ENCODE measurements around the gene CXCL16. TPM values are rescaled to one million over a fixed set of nuclear protein-coding genes. Genes with fewer than 3 reads are reported as not detected.

Gene CXCL16
- total and polyA plus RNA-seq, 10 of the 15 experiments (the other 5 are each of a cell fraction or from before 2014, with no cell fraction given) = 0.15 to 2.2 (median 0.65) TPM

DNA sequence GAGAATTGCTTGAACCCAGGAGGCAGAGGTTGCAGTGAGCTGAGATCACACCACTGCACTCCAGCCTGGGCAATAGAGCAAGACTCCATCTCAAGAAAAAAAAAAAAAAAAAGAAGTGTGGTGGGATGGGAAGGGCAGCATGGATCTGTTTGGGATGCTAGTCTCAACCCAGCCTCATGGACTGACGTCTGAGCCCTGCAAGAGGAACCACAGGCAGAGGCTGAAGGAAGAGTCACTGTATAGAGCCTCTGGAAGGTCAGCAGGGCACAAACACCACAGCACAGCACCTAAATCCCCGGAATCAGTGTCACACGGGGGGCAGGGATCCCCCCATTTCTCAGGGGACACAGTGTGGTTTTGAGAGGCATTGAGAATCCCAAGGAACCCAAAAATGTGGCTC lies 10.9 kb upstream of the CXCL16 start:
- FAIRE-seq (no peak), ATAC-seq (no peak), DNase-seq (ENCODE audit: low read depth, low spot score) (no peak)
- RAD21 ChIA-PET (ENCODE audit: unreplicated experiment) = no interaction called here
- POLR2A ChIA-PET = no interaction called here
- Histone ChIP-seq H3K36me3 (ENCODE audit: control insufficient read depth in 2 of 2, insufficient read depth in 2 of 2, low read length in 1 of 2) (no peaks in the 10 kb centered on the region), H4K20me1 (ENCODE audit: control insufficient read depth, insufficient read depth) (no peaks in the 10 kb centered on the region), H2AFZ (ENCODE audit: control insufficient read depth, low read depth, low read length) (no peak overlapping the region), H3K27ac (ENCODE audit: control insufficient read depth, insufficient read depth) (no peak overlapping the region), H3K4me1 (ENCODE audit: control insufficient read depth, insufficient read depth, low read length) (peaks cover 4% of the 10 kb centered on the region; the same call in 1 of the 2 replicates), H3K9me3 (replicated peaks; ENCODE audit: control insufficient read depth, insufficient read depth, low read length) (no peaks in the 10 kb centered on the region), H3K79me2 (ENCODE audit: control insufficient read depth, insufficient read depth, low read length) (no peaks in the 10 kb centered on the region), H3K4me3 (no peak overlapping the region), H3K9ac (ENCODE audit: control insufficient read depth, insufficient read depth, low read length) (no peak overlapping the region), H3K4me2 (ENCODE audit: control insufficient read depth, insufficient read depth) (no peak overlapping the region), H3K27me3 (replicated peaks in 1 of 2; ENCODE audit: control insufficient read depth in 2 of 2, insufficient read depth in 2 of 2, low read length in 1 of 2) (no peaks in the 10 kb centered on the region)
- TF ChIP-seq NFYA (IDR thresholded peaks at IDR 0.05; ENCODE audit: borderline replicate concordance, low read depth, low read length) (no peak), MYB (IDR thresholded peaks at IDR 0.05; ENCODE audit: borderline replicate concordance, low read depth, low read length) (no peak), SMAD1 (IDR thresholded peaks at IDR 0.05; ENCODE audit: low read depth, partially characterized antibody) (no peak), ZNF274 (IDR thresholded peaks at IDR 0.05; ENCODE audit: insufficient read depth, insufficient read length) (no peak), RB1 (IDR thresholded peaks at IDR 0.05; ENCODE audit: borderline replicate concordance) (no peak), PAX5 (IDR thresholded peaks at IDR 0.05; ENCODE audit: borderline replicate concordance, low read depth, low read length) (no peak), ETV6 (conservative IDR thresholded peaks at IDR 0.05 in 1 of 2, IDR thresholded peaks at IDR 0.05 in 1 of 2; ENCODE audit: borderline replicate concordance in 1 of 2, low read depth in 1 of 2) (no peak), PML (IDR thresholded peaks at IDR 0.05; ENCODE audit: low read length) (no peak), NR2C1 (IDR thresholded peaks at IDR 0.05) (no peak), POLR2AphosphoS2 (IDR thresholded peaks at IDR 0.05; ENCODE audit: low read depth, low read length) (no peak), STAT3 (IDR thresholded peaks at IDR 0.05; ENCODE audit: low read depth, low read length) (no peak), HDAC6 (IDR thresholded peaks at IDR 0.05; ENCODE audit: unreplicated experiment) (no peak)
- WGBS (ENCODE audit: insufficient coverage, insufficient replicate concordance, low lambda C conversion rate, missing lambda C conversion rate) = 0% methylated on average over 3 of the region's 3 CpGs
- in situ Hi-C loops (cut with MboI) (no loop called here), intact Hi-C loops (cut with micrococcal nuclease; ENCODE audit: unreplicated experiment) (no loop called here)
- CTCF ChIA-PET = no interaction called here
- no TSS peak for BruUV-seq (replicated peaks)
- SMC1A ChIA-PET (ENCODE audit: uncharacterized antibody, unreplicated experiment) = no interaction called here

Data from GM12878 (cell line).